Osteocyte (in vitro differentiated cells): Measurements from ENCODE around the gene SLC39A11. TPM values are rescaled to one million over a fixed set of nuclear protein-coding genes. Genes with fewer than 3 reads are reported as not detected.

Experiments used
- DNase-seq: peaks from one replicate; pipeline ENCODE4 v3.0.0; 2021; ENCODE audit warnings: mixed read lengths; ENCODE audit not compliant: unreplicated experiment; ENCODE audit errors: extremely low spot score
- H3K27ac Mint-ChIP-seq: one replicate; pipeline ENCODE4 v1.8.0; 2021; ENCODE audit warnings: mild to moderate bottlenecking, mixed read lengths; ENCODE audit not compliant: unreplicated experiment
- H3K27me3 Mint-ChIP-seq: one replicate; pipeline ENCODE4 v1.8.0; 2021; ENCODE audit warnings: mixed read lengths; ENCODE audit not compliant: unreplicated experiment
- H3K36me3 Mint-ChIP-seq: one replicate; pipeline ENCODE4 v1.8.0; 2021; ENCODE audit warnings: mixed read lengths; ENCODE audit not compliant: unreplicated experiment
- H3K4me1 Mint-ChIP-seq: one replicate; pipeline ENCODE4 v1.8.0; 2021; ENCODE audit warnings: mixed read lengths; ENCODE audit not compliant: unreplicated experiment
- H3K4me3 Mint-ChIP-seq: one replicate; pipeline ENCODE4 v1.8.0; 2021; ENCODE audit warnings: mild to moderate bottlenecking, moderate library complexity, mixed read lengths; ENCODE audit not compliant: unreplicated experiment
- H3K9me3 Mint-ChIP-seq: one replicate; pipeline ENCODE4 v1.8.0; 2021; ENCODE audit warnings: mixed read lengths; ENCODE audit not compliant: unreplicated experiment
- CTCF ChIP-seq: fragments of 200-600 bp; sonication (generic); IDR thresholded peaks from 2 replicates; pipeline ENCODE4 v1.5.0; 2021; ENCODE audit warnings: antibody characterized with exemption, mild to moderate bottlenecking, moderate library complexity
- total RNA-seq: library from RNA; stranded (reverse); gene quantifications from 2 replicates; pipeline ENCODE4 v1.2.1, GENCODE V29; 2021

SLC39A11 gene
- total RNA-seq, 1 donor from 2014 or later: 50.2 TPM

GRCh38 chr17:72974605-72975232 lies 117.8 kb downstream of the SLC39A11 start:
- Mint-ChIP-seq H3K27me3 (no peaks in the 10 kb centered on the region), H3K36me3 (peaks cover 3% of the 10 kb centered on the region), H3K9me3 (no peaks in the 10 kb centered on the region), H3K4me1 (peaks cover 45% of the 10 kb centered on the region), H3K4me3 (no peak overlapping the region), H3K27ac (no peak overlapping the region)
- no peak for TF ChIP-seq CTCF
- no peak for DNase-seq

GRCh38 chr17:72972263-72972951 lies 120.1 kb downstream of the SLC39A11 start:
- Mint-ChIP-seq H3K36me3 (peaks cover 3% of the 10 kb centered on the region), H3K27me3 (no peaks in the 10 kb centered on the region), H3K4me1 (peaks cover 42% of the 10 kb centered on the region), H3K27ac (no peak overlapping the region), H3K4me3 (no peak overlapping the region), H3K9me3 (no peaks in the 10 kb centered on the region)
- no peak for DNase-seq
- no peak for TF ChIP-seq CTCF

- TF ChIP-seq CTCF: no peak
- H3K36me3 Mint-ChIP-seq: peaks cover 3% of the 10 kb centered on the region
- no peak overlapping the region for H3K27ac Mint-ChIP-seq
- no peaks in the 10 kb centered on the region for H3K9me3 Mint-ChIP-seq
- no peaks in the 10 kb centered on the region for H3K27me3 Mint-ChIP-seq
- peaks cover 39% of the 10 kb centered on the region for H3K4me1 Mint-ChIP-seq
- no peak overlapping the region for H3K4me3 Mint-ChIP-seq
- DNase-seq: no peak
These were observed 121.1 kb downstream of the SLC39A11 start for GRCh38 chr17:72971226-72971880.

GRCh38 chr17:72970797-72971196 lies 121.7 kb downstream of the SLC39A11 start:
- Mint-ChIP-seq H3K36me3 (peaks cover 2% of the 10 kb centered on the region), H3K4me1 (peaks cover 41% of the 10 kb centered on the region), H3K4me3 (no peak overlapping the region), H3K27me3 (no peaks in the 10 kb centered on the region), H3K9me3 (no peaks in the 10 kb centered on the region), H3K27ac (no peak overlapping the region)
- no peak for DNase-seq
- TF ChIP-seq CTCF: no peak

GRCh38 chr17:72970246-72970645 lies 122.2 kb downstream of the SLC39A11 start:
- TF ChIP-seq CTCF: no peak

More at GRCh38 chr17:72970246-72970645, 122.2 kb downstream of the SLC39A11 start:
- Mint-ChIP-seq H3K4me3 (no peak overlapping the region), H3K9me3 (no peaks in the 10 kb centered on the region), H3K4me1 (peaks cover 42% of the 10 kb centered on the region), H3K36me3 (peaks cover 2% of the 10 kb centered on the region), H3K27me3 (no peaks in the 10 kb centered on the region), H3K27ac (no peak overlapping the region)
- DNase-seq: no peak
